GM21515 (cell line): ENCODE measurements around the gene LAMP2.

Experiments
- ATAC-seq: cut with Tn5 transposase; IDR thresholded peaks from one replicate; pipeline ENCODE4 v1.9.1; 2021; ENCODE audit not compliant: unreplicated experiment

Gene LAMP2

GRCh38 chrX:120457766-120458180 lies 11.3 kb downstream of the LAMP2 start:
- peak; percentile 89 for ATAC-seq

DNA sequence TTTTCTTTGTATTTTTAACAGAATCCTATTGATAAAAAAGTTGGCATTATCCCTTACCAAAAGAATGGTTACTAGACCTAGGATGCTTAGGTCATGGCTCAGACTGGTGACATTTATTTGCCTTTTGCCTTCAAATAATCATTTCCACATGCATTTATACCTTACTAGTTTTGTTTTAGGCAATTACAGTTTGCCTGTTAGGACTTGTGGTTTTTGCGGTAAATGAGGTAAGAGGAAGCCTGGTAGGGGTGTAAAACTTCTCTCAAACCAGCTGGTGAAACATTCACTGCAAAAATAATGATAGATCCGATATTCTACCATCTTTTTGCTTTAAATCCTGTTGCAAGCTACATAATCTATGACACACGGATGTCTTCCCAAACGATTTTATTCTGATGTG lies 12.1 kb downstream of the LAMP2 start:
- no peak for ATAC-seq

DNA sequence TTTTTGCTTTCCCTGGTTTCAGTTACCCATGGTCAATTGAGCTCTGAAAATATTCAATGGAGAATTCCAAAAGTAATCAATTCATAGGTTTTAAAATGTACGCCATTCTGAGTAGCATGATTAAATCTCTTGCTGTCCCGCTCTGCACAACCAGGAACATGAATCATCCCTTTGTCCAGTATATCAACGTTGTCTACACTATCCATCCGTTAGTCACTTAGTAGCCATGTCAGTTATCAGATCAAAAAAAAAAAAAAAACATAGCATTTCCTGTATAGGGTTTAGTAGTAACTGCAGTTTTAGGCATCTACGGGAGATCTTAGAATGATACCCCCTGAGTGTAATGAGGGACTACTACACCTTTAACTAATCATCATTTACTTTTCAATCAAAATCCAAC lies 15.1 kb downstream of the LAMP2 start:
- no peak for ATAC-seq

GRCh38 chrX:120452131-120452530 lies 17.0 kb downstream of the LAMP2 start:
- ATAC-seq = no peak

DNA sequence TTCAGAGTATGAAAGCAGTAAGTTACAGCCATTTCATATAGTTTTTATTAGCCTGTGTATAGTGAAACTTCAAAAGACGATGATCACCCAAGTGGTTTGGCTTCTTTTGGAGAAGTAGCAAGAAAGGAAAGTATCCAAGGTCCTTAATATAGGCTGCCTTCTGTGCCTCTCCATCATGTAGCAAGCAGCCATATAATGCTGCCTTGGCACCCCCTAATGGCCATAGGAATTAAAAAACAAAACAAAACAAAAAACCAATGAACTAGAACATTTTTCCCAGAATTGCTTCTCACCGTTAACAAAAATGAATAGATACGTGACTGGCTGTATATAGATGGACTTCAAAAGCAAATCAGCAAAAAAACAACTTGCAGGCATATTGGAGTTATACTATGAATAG lies 18.9 kb downstream of the LAMP2 start:
- ATAC-seq = no peak

- no peak for ATAC-seq
These were observed 22.6 kb downstream of the LAMP2 start for GRCh38 chrX:120446498-120446897.

DNA sequence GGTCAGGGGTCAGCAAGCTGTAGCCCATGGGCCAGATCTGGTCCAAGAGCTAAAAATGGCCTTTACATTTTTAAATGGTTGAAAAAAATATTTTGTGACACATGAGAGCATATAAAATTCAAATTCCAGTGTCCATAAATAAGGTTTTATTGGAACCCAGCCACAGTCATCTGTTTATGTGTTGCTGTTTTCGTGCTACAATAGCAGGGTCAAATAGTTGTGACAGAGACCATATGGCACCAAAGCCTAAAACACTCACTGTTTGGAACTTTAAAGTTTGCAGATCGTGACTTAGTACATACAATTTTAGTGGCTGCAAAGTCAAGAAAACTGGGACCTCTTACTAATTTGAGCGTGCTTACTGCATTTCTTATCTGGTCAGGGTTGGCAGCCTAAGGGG lies 29.2 kb downstream of the LAMP2 start:
- ATAC-seq = no peak

- ATAC-seq = no peak
These were observed 39.1 kb downstream of the LAMP2 start for GRCh38 chrX:120429776-120430540.

GRCh38 chrX:120428309-120428708 lies 40.8 kb downstream of the LAMP2 start:
- no peak for ATAC-seq

DNA sequence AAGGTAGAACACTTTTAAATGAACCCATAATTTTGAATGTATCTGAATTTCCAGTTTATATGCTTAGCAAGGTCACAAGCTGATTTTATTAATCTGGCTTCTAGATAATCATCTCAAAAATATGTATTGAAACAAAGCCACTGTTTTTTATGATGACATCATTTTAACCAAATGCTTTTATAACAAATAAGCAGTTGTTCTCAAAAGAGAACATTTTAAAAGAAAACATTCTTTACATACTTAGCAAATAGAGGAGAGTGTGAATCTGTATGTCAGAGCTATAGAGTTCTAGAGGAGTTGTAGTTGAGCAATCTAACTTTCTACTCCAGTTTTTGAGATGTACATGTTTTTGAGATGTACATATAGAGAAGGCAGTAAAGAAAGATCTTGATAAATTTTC lies 42.5 kb downstream of the LAMP2 start:
- no peak for ATAC-seq

DNA sequence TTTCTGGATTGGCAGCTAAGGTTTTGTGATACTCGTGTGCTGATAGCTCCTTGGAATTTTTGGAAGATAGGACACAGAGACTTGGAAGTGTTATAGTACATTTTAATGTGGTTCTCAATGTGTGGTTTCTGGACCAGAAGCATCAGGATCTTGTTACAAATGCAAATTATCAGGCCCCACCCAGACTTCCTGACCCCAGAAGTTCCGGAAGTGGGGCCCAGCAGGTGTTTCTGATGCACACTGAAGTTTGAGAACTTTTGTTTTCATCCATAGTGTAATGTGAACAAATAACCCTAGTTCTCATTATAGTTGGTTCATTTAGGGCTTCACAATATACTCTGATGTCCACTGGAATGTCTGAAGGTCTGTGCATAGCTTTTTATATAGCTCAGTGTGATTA lies 49.6 kb downstream of the LAMP2 start:
- ATAC-seq = no peak

- no peak for ATAC-seq
These were observed 60.9 kb downstream of the LAMP2 start for GRCh38 chrX:120408168-120408567.

GRCh38 chrX:120406638-120407037 lies 62.5 kb downstream of the LAMP2 start:
- no peak for ATAC-seq

GRCh38 chrX:120402369-120402768 lies 66.7 kb downstream of the LAMP2 start:
- ATAC-seq = no peak

DNA sequence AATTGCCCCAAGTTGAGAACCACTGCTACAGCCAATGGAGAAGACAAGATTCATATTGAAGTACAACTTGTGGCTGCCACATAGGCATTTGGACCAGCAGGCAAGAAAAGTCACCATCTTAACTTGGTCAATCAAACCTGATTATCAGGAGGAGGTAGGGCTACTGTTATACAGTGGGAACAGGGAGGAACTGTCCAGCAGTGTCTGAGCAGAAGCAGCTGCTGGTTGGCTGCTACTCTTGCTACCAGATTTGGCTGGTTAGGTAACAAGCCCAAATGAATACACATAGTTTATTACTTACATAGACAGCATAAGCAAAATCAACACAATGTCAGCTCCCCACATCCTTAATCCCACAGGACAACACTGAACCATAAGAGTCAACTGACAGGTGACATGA lies 67.8 kb downstream of the LAMP2 start:
- no peak for ATAC-seq

DNA sequence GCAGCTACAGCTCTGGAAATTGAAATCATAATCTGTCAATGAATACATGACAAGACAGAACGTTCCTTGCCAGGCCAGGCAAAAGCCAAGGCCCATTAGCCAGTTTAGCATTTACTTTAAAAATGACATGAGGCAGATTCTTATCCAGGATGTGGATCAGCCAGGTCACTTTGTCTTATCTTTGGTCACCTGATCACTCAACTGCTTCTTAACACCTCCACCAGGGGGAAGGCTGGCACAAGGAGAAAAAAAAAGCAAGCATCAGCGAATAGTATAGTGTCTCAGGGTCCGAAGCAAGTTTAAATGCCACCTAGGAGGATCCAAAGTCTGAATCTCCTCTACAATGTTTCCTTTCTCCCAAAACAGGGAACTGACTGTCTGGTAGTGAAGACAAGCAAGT lies 88.4 kb downstream of the LAMP2 start:
- ATAC-seq = no peak

- ATAC-seq = no peak
These were observed 89.0 kb downstream of the LAMP2 start for GRCh38 chrX:120379937-120380681.

- no peak for ATAC-seq
These were observed 90.5 kb downstream of the LAMP2 start for GRCh38 chrX:120378570-120378969.
